ENCODE data around the gene ACP5. TPM values are rescaled to one million over a fixed set of nuclear protein-coding genes. Genes with fewer than 3 reads are reported as not detected.

Gene ACP5
- total and polyA plus RNA-seq, 2 of the 4 experiments (the other 2 are of a cell fraction), result 0.54 to 1.2 TPM

DNA sequence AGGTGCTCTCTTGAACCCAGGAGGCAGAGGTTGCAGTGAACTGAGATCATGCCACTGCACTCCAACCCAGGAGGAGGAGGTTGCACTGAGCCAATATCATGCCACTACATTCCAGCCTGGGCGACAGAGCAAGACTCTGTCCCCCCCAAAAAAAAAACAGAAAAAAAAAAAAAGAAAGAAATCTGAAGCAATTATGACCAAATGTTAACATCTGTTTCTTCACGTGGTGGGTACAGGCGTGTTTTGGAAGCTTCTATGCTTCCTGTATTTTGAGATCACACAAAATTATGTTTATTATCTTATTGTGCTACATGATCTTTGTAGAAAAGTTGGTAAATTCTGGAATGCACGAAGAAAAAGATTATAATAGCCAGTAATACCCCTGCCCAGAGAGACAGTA, 2.7 kb upstream of the ACP5 start:
- Histone ChIP-seq H3K9me1 (ENCODE audit: insufficient read depth, low read length) (no peaks in the 10 kb centered on the region; the same call in 1 of the 2 replicates), H2AFZ (replicated peaks; ENCODE audit: low read length, poor library complexity) (no peak overlapping the region), H3K9ac (ENCODE audit: low read depth, low read length) (no peak overlapping the region), H3K79me1 (ENCODE audit: low read depth in 1 of 2, low read length in 2 of 2) (no peaks in the 10 kb centered on the region), H3K27me3 (ENCODE audit: control insufficient read depth, insufficient read depth, low read length) (peaks cover 3% of the 10 kb centered on the region; the same call in 1 of the 2 replicates), H3K4me3 (ENCODE audit: insufficient read depth, low read depth, low read length) (no peak overlapping the region), H4K91ac (ENCODE audit: insufficient read depth, low read depth, low read length) (no peak overlapping the region), H3K18ac (ENCODE audit: low read depth, low read length) (no peak overlapping the region), H3K36me3 (ENCODE audit: control insufficient read depth, insufficient read depth, low read length) (no peaks in the 10 kb centered on the region), H4K8ac (ENCODE audit: low read depth in 2 of 2, low read length in 2 of 2) (no peak overlapping the region), H2BK5ac (ENCODE audit: low read depth, low read length, poor library complexity, severe bottlenecking) (no peak overlapping the region), H4K5ac (ENCODE audit: low read depth, low read length) (no peak overlapping the region), H3K4me1 (ENCODE audit: control insufficient read depth, insufficient read depth, low read length) (peaks cover 4% of the 10 kb centered on the region), H2AK5ac (ENCODE audit: low read depth, low read length) (no peak overlapping the region), H3K27ac (ENCODE audit: insufficient read depth, low read length) (no peak overlapping the region), H3K14ac (replicated peaks; ENCODE audit: low read depth, low read length) (no peak overlapping the region), H4K20me1 (ENCODE audit: insufficient read depth, low read length) (no peaks in the 10 kb centered on the region), H3K56ac (ENCODE audit: extremely low read depth, insufficient read depth, low read length) (no peak overlapping the region), H3K4ac (ENCODE audit: low read depth, low read length) (no peak overlapping the region), H2BK120ac (ENCODE audit: low read depth, low read length) (no peak overlapping the region), H2BK20ac (ENCODE audit: low read depth, low read length) (no peak overlapping the region), H3K4me2 (ENCODE audit: low read depth, low read length) (no peak overlapping the region), H2AK9ac (replicated peaks; ENCODE audit: low read depth, low read length, poor library complexity) (no peak overlapping the region), H3K23ac (ENCODE audit: low read depth, low read length) (no peak overlapping the region), H2BK15ac (ENCODE audit: low read depth, low read length) (no peak overlapping the region), H3K9me3 (ENCODE audit: control insufficient read depth, insufficient read depth, low read length) (no peaks in the 10 kb centered on the region)
- POLR2A ChIA-PET (ENCODE audit: unreplicated experiment), result interaction anchor here (0.5 kb wide), 1 partner anchor 206 kb away, joined by 3 read pairs; no protein-coding TSS in a partner anchor
- WGBS, 2 experiments (ENCODE audit: extremely low coverage in 2 of 2, insufficient read length in 1 of 2), result no CpG with 5 or more reads among the region's 4 CpGs
- TF ChIP-seq RCOR1 (IDR thresholded peaks at IDR 0.05; ENCODE audit: insufficient replicate concordance, low read length) (no peak), BHLHE40 (IDR thresholded peaks at IDR 0.05; ENCODE audit: low read depth, low read length) (no peak), MXI1 (IDR thresholded peaks at IDR 0.05; ENCODE audit: borderline replicate concordance, low read depth, low read length) (no peak), MAFK (IDR thresholded peaks at IDR 0.05; ENCODE audit: low read depth, low read length) (no peak), MAZ (IDR thresholded peaks at IDR 0.05; ENCODE audit: borderline replicate concordance, low read depth, low read length) (no peak), USF2 (IDR thresholded peaks at IDR 0.05; ENCODE audit: low read depth, low read length) (no peak), RFX5 (IDR thresholded peaks at IDR 0.05; ENCODE audit: low read depth, low read length) (no peak), NFE2L2 (IDR thresholded peaks at IDR 0.05; ENCODE audit: low read depth, low read length) (no peak), SMC3 (IDR thresholded peaks at IDR 0.05; ENCODE audit: low read depth, low read length) (no peak), ELK1 (IDR thresholded peaks at IDR 0.05; ENCODE audit: borderline replicate concordance, low read depth, low read length) (no peak), POLR2A (IDR thresholded peaks at IDR 0.05; ENCODE audit: low read depth, low read length) (no peak), CEBPB (IDR thresholded peaks at IDR 0.05; ENCODE audit: low read depth, low read length) (no peak), FOS (IDR thresholded peaks at IDR 0.05; ENCODE audit: low read depth, low read length) (no peak), RAD21 (IDR thresholded peaks at IDR 0.05; ENCODE audit: low read length) (no peak)
- no TSS peak for BruUV-seq (replicated peaks)
- DNase-seq (no peak), ATAC-seq (ENCODE audit: low read depth) (no peak)
- intact Hi-C loops (cut with micrococcal nuclease) (no loop called here), in situ Hi-C loops (cut with MboI; ENCODE audit: low sequenced_read_pairs) (no loop called here), dilution Hi-C loops (cut with HindIII; ENCODE audit: low sequenced_read_pairs, unreplicated experiment) (no loop called here)
- CTCF ChIA-PET, result no interaction called here

Measured in IMR-90 (cell line).